Activated CD4-positive, CD25-positive, alpha-beta regulatory T cell treated with anti-CD3 and anti-CD28 coated beads, Interleukin-2, amount 50 U/mL, for 24 hours (primary cell): ENCODE data around the gene CCDC154.
"Not testable (repeated sequence)": the region's sequence is repeated elsewhere in the genome, so short reads cannot be mapped to it uniquely, and the experiment has no call there.

Experiments used
- ATAC-seq, 2 donors: fragments of 150-1000 bp; cut with Tn5 transposase; one replicate each; pipeline ENCODE4 v1.10.0; 2021; ENCODE audit warnings: mild to moderate bottlenecking in 1 of 2, moderate library complexity in 1 of 2

Gene CCDC154

DNA sequence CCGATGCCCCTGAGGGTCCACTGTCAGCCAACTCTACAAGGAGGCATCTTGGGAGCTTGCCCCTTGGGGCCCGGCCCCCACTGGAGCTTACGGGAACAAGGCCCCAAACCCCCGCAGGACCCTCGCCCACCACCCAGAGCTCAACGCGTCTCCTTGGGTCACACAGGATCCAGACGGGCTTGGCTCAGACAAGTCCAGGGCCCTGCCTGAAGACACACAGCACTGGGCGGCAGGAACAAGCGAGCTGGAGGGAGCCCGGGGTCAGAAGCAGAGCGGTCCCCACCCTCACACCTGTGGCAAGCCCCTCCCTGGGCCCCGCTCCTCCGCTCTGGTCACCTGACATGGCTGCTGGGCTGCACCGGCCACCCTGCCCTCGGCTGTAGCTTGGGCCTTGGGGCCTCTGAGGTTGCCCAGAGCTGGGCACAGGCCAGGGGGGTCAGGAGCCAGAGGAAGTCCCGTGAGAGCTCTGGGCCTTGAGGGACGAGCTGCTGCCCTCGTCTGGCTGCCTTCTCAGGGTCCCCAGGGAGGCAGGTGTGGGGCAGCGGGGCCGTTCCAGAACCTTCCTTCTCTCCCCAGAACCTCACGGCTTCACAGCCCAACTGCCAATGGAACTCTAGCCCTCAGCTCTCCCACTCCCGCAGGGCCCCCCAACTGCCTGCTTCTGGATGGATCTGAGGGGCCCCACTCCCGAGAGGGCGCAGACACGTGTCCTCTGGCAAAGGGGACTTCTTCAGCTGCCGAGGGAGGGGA, at the start of gene CCDC154:
CCDC154 (minus strand) TSS at position 577 of the 750 bp plus-strand sequence; CDS start at position 343, 234 bp downstream.
- no peak for ATAC-seq

- ATAC-seq: peak; percentile 6 to 30
Observed at GRCh38 chr16:1493746-1494094, 49.4 kb upstream of the CCDC154 start.

GRCh38 chr16:1492923-1493745, 48.8 kb upstream of the CCDC154 start, which contains the start of gene TELO2:
TELO2 (plus strand) TSS chr16:1493360; CDS start chr16:1494282, 922 bp downstream.
- peak; percentile 80 to 81 for ATAC-seq

DNA sequence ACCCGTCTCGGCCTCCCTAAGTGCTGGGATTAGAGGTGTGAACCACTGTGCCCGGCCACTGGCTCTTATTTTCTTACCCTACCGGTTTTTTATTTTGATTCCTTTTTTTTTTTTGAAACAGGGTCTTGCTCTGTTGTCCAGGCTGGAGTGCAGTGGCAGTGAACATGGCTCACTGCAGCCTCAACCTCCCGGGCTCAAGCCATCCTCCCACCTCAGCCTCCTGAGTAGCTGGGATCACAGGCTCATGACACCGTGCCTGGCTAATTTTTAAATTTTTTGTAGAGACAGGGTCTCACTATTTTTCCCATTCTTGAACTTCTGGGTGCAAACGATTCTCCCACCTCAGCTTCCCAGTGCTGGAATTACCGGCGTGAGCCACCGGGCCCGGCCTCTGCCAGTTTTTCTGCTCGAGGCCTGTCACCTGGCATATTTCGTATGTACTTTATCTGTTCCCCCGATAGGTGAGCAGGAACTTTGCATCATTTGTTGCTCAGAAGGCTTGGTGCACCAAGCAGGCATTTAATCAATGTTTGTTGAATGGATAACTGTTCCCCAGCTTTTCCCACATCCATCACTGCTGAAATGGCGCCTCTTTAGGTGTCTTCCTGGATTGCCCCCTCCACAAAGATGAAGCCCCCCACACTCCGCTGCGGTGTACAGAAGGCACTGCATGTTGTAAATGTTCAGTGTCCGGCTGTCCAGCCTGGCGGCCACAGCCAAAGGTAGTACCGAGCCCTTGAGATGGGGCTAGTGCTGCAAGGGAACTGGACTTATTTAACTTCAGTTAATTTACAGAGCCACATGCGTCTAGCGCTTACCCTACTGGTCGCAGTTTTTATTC, 47.9 kb upstream of the CCDC154 start:
- no peak for ATAC-seq

- ATAC-seq: no peak
Observed at GRCh38 chr16:1491327-1491726, 47.0 kb upstream of the CCDC154 start.

GRCh38 chr16:1489077-1489476, 44.7 kb upstream of the CCDC154 start:
- no peak for ATAC-seq

- ATAC-seq: no peak
Observed at GRCh38 chr16:1488619-1489018, 44.3 kb upstream of the CCDC154 start, which contains the start of gene PTX4. PTX4 (minus strand) TSS chr16:1488944; CDS start chr16:1488909, 35 bp downstream.

GRCh38 chr16:1488054-1488601, 43.8 kb upstream of the CCDC154 start:
- no peak for ATAC-seq

GRCh38 chr16:1487395-1488053, 43.2 kb upstream of the CCDC154 start:
- ATAC-seq: no peak

DNA sequence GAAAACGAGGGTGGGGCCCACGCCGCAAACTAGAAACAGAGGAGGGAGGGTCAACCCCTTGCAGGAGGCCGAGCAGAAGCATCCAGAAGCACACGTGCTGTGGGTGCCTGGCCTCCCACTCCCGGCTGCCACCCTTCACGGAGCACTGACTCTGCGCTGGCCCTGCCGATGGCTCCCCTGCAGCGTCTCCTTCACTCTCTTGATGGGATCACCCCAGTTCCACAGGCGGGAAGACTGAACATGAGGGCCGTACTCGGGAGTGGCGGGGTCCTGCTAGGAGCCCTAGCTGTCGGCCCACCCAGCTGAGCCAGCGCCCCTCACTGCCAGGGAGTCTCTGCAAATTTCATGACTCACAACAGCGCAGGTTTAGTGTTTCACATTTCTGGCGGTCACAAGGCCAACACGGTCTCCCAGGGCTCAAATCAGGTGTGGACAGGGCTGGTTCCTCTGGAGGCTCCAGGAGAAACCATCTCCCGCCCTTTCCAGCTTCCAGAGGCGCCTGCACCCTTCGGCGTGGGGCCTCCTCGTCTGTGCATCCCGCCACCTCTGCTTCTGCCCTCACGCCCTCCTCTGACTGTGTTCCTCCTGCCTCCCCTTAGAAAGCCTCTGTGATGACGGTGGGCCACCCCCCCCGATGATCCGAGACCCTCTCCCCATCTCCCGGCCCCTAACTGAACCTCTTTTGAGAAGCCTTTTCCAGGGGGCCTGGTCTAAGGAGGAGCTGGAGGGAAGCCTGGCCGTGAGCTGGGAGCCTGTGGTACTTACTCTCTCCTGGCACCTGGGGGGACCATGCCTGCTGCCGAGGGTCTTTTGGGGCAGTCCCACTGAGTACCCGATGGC, 42.4 kb upstream of the CCDC154 start:
- ATAC-seq: no peak

DNA sequence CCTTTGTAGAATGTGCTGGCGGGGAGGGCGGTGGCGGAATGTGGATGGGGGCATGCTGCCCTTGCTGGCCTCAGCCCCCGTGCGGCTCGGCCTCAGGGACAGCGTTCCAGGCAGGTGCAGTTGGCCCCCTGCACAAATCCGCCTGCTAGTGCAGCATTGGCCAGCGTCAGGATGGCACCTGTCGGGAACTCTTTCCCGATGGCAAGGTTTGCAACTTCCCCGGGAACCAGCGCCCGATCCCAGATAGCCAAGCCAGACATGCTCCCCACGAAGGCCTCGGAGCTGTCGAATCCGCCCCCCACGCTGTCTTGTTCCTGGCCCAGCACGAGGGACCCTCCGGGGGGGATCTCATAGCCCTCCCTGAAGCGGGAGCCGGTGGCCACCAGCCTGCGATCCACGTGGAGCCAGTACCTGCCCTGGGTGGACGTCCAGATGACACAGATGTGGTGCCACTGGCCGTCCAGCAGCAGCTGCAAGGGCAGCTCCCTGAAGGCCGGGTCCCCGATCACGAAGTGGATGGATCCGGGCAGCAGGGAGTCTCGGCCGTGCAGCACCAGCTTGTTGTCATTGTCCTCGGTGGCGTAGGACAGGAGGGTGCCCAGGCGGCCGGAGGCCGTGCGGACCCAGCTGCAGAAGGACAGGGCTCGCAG, 41.6 kb upstream of the CCDC154 start:
- no peak for ATAC-seq

DNA sequence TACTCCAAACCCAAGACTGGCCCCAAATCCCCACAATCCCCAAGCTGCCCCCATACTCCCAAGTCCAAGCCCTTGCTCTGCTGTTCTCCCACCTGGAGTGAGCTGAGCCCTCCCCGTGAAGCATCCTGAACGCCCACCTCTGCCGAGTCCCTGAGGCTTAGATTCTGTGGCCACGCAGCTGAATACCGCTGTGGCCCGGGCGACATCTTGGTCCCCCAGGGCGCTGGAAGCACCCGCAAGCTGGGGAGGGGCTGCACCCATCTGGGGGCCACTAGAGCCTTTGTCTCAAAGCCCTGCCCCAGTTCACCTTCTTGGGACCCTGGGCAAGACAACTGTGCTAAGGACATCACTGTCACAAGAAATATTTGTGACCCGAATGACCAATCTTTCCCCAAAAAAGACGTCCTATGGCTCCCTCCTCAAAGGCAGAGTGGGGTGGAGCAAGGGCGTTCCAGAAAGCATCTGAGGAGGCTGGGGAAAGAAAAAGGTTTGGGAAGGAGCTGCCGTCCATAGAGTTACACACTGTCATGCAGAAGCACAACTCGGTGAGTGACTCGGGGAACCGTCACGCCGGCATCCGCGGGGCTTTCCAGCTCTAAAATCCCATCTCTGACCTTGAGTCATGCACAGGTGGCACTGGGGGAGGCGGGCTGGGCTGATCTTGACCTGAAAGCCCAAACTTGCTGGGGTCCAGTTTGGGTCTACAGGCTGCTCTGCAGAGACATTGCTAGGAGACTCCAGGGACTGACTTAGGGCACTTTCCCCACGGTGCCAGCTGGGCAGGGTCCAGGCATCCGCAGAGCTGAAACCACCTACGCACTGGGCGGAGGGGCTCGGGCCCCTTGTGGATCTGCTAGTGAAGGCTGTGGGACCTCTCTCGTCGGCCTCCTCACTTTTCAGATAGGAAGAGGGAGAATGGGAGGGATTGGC, 37.8 kb upstream of the CCDC154 start:
- no peak for ATAC-seq

- ATAC-seq: not testable (repeated sequence)
Observed at GRCh38 chr16:1478937-1479336, 34.6 kb upstream of the CCDC154 start.

GRCh38 chr16:1477033-1477432, 32.7 kb upstream of the CCDC154 start:
- no peak for ATAC-seq

GRCh38 chr16:1475552-1476114, 31.3 kb upstream of the CCDC154 start:
- ATAC-seq: no peak

DNA sequence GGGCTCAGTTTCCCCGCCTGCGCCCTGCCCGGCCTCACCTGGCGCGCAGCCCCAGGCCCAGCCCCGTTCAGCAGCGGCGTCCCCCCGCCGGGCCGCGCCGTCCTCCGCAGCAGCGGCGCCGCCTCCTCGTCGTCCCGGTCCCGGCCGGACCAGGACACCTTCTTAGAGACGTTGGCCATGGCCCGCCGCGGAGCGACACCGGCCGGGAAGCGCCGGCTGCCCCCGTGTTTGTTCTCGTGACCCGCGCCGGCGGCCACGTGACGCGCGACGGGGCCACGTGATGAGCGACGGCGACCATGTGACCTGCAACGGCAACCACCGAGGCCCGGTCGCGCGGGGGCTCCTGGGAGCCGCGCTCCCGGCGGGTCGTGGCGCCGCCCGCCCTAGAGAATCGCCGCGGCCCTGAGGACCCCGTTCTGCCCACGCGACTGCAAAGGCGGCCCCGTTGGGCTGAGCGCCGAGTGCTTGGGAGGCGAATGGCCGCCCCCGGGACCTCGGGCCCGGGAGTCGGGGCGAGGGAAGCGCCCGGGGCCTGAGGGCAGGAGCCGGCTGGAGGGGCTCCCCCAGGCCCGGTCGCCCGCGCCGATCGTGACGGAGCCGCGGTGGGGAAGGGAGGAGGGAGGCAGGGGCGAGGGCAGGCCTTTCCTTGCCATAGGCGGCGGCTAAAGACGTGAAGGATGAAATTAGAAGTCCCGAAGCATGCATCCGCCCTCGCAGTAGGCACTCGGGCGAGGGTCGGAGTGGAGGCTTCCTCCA, 30.6 kb upstream of the CCDC154 start, which contains the start of gene CLCN7:
CLCN7 (minus strand) TSS at position 233 of the 756 bp plus-strand sequence; CDS start at position 179, 54 bp downstream.
- peak; percentile 94 for ATAC-seq

- peak in 1 of 2 donors; percentile 8 for ATAC-seq
Observed at GRCh38 chr16:1474082-1474795, 29.9 kb upstream of the CCDC154 start.
